Fibroblast of lung (primary cell): ENCODE data around the gene DNM3.

ENCODE experiments used
- EZH2 ChIP-seq: IDR thresholded peaks from 2 replicates; pipeline ENCODE4 v1.5.1; 2012; ENCODE audit warnings: low read length, control low read depth, mild to moderate bottlenecking; ENCODE audit errors: missing control alignments
- TF ChIP-seq, protein P1 (sequence below), 2 donors: IDR thresholded peaks in 1 of 2; conservative IDR thresholded peaks in 1 of 2; 1 replicate in 1 of 2; 2 replicates in 1 of 2; pipeline ENCODE4 v1.5.1; 2011 to 2012; ENCODE audit warnings: low read length in 2 of 2, control low read depth in 1 of 2, inconsistent platforms in 1 of 2, low read depth in 1 of 2, mild to moderate bottlenecking in 1 of 2

DNA sequence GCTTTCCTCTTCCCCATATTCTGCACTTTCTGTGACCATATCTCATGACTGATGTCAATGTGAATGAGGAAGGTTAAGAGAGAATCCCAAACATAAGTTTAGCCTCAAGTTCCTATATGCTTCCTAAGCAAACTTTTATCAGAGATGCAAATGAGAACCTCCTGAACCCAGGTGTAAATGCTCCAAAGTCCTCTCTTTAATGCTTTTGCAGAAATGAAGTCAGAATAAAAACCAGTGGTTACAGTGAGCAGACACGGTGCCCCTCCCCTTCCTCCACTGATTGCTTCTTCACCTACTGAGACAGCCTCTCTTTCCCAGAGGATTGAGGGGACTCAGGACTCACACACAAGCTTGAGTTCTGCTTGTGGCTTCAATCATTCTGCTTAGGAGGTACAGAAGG, 614.2 kb downstream of the DNM3 start:
- TF ChIP-seq, protein P1, sequence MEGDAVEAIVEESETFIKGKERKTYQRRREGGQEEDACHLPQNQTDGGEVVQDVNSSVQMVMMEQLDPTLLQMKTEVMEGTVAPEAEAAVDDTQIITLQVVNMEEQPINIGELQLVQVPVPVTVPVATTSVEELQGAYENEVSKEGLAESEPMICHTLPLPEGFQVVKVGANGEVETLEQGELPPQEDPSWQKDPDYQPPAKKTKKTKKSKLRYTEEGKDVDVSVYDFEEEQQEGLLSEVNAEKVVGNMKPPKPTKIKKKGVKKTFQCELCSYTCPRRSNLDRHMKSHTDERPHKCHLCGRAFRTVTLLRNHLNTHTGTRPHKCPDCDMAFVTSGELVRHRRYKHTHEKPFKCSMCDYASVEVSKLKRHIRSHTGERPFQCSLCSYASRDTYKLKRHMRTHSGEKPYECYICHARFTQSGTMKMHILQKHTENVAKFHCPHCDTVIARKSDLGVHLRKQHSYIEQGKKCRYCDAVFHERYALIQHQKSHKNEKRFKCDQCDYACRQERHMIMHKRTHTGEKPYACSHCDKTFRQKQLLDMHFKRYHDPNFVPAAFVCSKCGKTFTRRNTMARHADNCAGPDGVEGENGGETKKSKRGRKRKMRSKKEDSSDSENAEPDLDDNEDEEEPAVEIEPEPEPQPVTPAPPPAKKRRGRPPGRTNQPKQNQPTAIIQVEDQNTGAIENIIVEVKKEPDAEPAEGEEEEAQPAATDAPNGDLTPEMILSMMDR (conservative IDR thresholded peaks at IDR 0.05 in 1 of 2, IDR thresholded peaks at IDR 0.05 in 1 of 2; ENCODE audit: low read depth in 1 of 2, low read length in 2 of 2), result no peak
- TF ChIP-seq EZH2, result no peak
